ENCODE measurements around the gene NECTIN1.

NECTIN1 gene

GRCh38 chr11:119671051-119671450 lies 57.9 kb downstream of the NECTIN1 start:
- DNase-seq (ENCODE audit: low spot score): peak; percentile 82

DNA sequence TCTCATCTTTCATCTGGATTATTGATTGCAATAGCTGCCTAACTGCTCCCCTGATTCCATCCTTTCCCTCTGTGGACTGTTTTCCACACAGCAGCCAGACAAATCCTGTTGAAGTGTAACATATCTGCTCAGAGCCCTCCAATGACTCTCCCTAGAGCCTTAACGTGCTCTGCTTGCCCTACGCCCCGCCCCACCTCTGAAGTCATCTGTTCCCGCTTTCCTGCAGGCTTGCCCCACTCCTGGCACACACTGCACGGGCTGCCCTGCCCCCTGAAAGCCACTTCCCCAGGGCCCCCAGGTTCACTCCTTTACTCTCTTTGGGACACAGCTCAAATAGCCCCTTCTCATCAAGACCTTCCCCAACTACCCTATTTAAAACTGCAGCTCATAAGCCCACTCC lies 59.5 kb downstream of the NECTIN1 start:
- DNase-seq (ENCODE audit: low spot score): no peak

GRCh38 chr11:119668676-119669075 lies 60.3 kb downstream of the NECTIN1 start:
- no peak for DNase-seq (ENCODE audit: low spot score)

DNA sequence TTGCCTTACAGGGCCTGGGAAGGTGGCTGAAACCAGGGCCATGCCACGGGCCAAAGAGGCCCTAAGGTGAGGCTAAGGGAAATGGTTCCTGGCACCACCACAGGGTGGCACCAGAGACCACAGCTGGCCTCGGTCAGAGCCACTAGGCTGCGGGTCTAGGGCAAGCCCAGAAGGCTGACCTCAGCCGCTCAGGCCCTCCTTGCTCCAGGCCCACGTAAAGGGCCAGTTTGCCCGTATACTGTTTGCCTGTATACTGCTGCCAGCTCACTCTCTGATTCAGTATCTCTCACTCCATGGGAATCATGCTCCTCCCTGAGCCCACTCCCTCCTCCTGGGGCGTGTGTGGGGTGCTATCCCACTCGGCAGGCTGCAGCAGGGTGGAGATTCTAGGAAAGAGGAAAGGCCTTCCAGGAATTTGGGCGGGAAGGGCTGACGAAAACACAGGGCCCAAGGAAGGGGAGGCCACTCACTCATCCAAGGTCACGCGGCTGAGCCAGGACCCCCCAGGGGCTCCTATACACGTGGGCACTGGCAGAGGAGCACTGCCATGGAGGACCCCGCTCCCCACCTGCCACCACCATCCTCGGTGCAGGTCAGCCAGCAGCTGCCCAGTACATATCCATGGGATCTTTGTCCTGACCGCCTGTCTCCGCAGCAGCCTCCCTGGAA lies 62.4 kb downstream of the NECTIN1 start:
- peak; percentile 93 for DNase-seq (ENCODE audit: low spot score)

DNA sequence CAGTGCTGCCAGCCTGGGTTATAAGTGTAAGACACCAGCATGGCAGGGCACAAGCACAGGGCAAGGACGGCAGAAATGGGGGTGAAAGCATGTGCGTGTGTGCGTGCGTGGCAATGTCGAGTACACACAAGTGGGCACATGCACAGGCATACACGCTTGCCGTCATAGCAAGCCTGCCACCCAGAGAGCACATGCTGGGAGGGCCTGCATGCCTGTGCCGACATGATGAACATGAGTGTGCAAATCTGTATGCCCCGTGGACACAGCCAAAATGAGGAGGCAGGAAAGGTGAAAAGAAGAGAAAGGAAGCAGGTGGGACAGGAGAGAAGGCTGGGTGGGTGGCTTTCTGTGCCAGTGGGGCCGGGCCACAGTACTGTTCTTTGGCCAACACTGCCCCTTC lies 62.9 kb downstream of the NECTIN1 start:
- no peak for DNase-seq (ENCODE audit: low spot score)

- DNase-seq (ENCODE audit: low spot score): no peak
These were observed 64.1 kb downstream of the NECTIN1 start for GRCh38 chr11:119664701-119665420.

GRCh38 chr11:119664063-119664572 lies 64.9 kb downstream of the NECTIN1 start:
- DNase-seq (ENCODE audit: low spot score): no peak

- DNase-seq (ENCODE audit: low spot score): no peak
These were observed 65.7 kb downstream of the NECTIN1 start for GRCh38 chr11:119663279-119663678.

DNA sequence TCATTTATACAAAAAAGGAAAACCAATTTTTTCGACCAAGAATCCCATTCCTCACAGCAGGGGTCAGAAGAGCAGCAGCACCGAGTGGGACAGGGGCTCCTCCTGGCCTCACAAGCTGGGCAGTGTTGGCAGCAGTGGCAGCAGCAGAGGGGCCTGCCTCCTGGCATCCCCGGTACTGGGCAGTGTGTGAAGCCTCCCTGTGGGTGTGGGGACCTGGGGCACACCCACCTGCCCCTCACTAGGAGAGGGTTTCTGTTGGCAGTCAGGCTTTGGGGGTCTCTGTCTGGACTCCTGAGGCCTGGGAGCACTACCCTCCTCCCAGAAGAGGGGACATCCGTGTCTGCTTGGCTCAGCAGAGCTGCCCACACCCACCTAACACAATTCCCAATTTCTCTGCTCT lies 67.8 kb downstream of the NECTIN1 start:
- DNase-seq (ENCODE audit: low spot score): no peak

DNA sequence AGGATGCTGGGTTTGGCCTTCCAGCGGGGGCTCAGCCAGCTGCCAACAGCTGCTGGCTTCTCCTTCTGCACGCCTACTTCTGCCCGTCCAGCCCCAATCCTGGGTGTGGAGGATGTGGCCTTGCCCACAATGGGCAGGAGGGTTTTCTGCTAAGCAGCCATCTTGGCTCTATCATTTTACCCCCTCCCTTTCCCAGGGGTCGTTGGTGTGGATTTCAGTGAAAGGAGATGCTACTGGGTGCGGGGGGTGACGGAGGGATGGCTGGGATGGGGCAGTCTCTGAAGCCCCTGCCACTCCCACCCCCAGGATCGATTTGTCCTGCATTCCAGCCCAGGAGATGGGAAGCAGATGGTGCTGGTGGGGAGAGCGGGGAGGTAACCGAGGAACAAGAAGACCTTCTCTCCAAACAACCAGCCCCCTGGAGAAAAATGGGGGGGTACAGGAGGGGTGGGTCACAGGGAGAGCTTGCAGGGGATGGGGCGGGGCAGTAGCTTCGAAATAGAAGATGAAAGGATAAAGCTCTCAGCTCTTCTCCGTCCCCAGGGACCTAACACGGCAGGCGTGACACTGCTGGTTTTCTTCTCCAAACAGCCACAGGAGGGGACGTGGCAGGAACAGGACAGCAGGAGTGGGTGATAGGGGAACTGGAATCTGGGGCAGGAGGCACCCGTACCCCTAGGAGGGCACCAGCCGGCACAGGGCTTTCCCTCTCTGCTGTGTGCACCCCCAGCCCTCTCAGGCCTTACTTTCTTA lies 68.9 kb downstream of the NECTIN1 start:
- no peak for DNase-seq (ENCODE audit: low spot score)

GRCh38 chr11:119652907-119653659 lies 75.9 kb downstream of the NECTIN1 start:
- no peak for DNase-seq (ENCODE audit: low spot score)

GRCh38 chr11:119651802-119652584 lies 77.0 kb downstream of the NECTIN1 start:
- no peak for DNase-seq (ENCODE audit: low spot score)

- no peak for DNase-seq (ENCODE audit: low spot score)
These were observed 78.7 kb downstream of the NECTIN1 start for GRCh38 chr11:119650251-119650650.

- no peak for DNase-seq (ENCODE audit: low spot score)
These were observed 81.7 kb downstream of the NECTIN1 start for GRCh38 chr11:119647254-119647653.

DNA sequence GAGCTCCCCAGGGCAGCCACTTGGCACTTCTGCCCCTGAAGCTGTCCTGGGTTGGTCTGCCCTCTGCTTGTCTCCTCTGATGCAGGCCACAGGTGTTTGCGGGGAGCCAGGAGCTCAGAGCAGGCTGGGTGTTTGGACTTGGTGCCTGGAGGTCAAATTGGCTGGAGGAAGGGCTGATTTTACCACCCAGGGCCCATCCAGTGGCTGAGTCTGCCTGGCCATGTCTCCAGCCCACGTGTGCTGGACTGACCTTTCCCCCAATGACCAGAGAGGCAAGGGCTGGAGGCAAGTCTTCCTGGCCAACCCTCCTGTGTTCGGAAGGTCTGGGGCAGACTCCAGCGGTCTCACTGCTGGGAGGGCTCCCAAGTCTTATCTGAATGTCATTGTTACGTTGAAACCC lies 84.0 kb downstream of the NECTIN1 start:
- no peak for DNase-seq (ENCODE audit: low spot score)

GRCh38 chr11:119644502-119644901 lies 84.5 kb downstream of the NECTIN1 start:
- no peak for DNase-seq (ENCODE audit: low spot score)

GRCh38 chr11:119643876-119644225 lies 85.1 kb downstream of the NECTIN1 start:
- no peak for DNase-seq (ENCODE audit: low spot score)

- no peak for DNase-seq (ENCODE audit: low spot score)
These were observed 85.7 kb downstream of the NECTIN1 start for GRCh38 chr11:119643212-119643875.

DNA sequence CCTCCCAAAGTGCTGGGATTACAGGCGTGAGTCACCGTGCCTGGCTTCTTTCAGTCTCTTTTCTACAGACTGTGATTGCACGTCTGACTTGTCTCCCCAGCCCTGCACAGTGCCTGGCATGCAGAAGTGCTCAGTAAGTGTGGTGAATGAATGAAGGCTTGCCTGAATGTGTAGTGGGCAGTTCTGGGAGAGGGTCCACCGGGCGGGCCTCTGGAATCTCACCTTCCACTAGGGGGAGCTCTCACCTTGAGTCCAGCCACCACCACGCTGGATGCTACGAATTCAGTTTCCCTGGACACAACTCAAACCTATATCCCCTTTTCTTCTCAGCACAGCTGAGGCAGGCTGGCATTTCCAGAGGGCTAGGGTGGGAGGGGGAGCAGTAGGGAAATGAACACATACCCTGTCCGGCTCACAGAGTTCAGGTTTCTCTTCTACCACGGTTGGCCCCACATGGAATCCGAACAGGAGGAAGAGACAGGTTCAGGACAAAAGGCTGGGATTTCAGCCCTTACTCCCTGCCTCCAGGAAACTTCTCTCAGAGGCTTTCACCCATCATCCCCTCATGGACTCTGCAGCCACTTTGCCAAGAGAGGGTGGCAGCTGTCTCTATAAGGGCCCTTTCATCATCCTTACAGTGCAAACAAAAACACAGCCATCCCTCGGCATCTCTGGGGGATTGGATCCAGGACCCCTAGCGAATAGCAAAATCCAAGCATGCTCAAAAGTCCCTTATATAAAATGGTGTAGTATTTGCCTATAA lies 86.8 kb downstream of the NECTIN1 start:
- DNase-seq (ENCODE audit: low spot score): peak; percentile 52

GRCh38 chr11:119640541-119640940 lies 88.5 kb downstream of the NECTIN1 start:
- DNase-seq (ENCODE audit: low spot score): no peak

All from GM03348 (cell line).